GM23248 (cell line): ENCODE measurements around the gene FBXL5.

Source experiments
- EZH2 ChIP-seq: fragments of 200-600 bp; sonication (generic); IDR thresholded peaks from 2 replicates; pipeline ENCODE4 v1.6.1; 2018; ENCODE audit warnings: antibody characterized with exemption, mild to moderate bottlenecking; ENCODE audit not compliant: insufficient read depth, poor library complexity, severe bottlenecking
- EZH2phosphoT487 ChIP-seq: fragments of 200-600 bp; sonication (generic); IDR thresholded peaks from 2 replicates; pipeline ENCODE4 v1.6.1; 2018; ENCODE audit warnings: antibody characterized with exemption, moderate library complexity, mild to moderate bottlenecking, low read depth; ENCODE audit not compliant: insufficient read depth

- no peak for TF ChIP-seq EZH2phosphoT487
- no peak for TF ChIP-seq EZH2
These were observed 16.7 kb downstream of the FBXL5 start for GRCh38 chr4:15638418-15638817.
